H9 (cell line): ENCODE measurements around the gene IL25. TPM values are rescaled to one million over a fixed set of nuclear protein-coding genes. Genes with fewer than 3 reads are reported as not detected.
A peak's percentile ranks its signal among the peaks of the same experiment; 100 is the strongest.
"Not testable (repeated sequence)": the region's sequence is repeated elsewhere in the genome, so short reads cannot be mapped to it uniquely, and the experiment has no call there.

Experiments
- DNase-seq: peaks from one replicate; pipeline ENCODE4 v3.0.0-alpha.2; 2017
- H2AFZ ChIP-seq: one replicate; pipeline ENCODE4 v1.6.1; 2013; ENCODE audit warnings: mild to moderate bottlenecking, low read length, control low read depth, moderate library complexity
- H2AK5ac ChIP-seq: 2 replicates; pipeline ENCODE4 v1.6.1; 2013; ENCODE audit warnings: low read length, control low read depth, mixed read lengths; ENCODE audit not compliant: insufficient read length
- H2BK120ac ChIP-seq: one replicate; pipeline ENCODE4 v1.6.1; 2013; ENCODE audit warnings: low read depth, mild to moderate bottlenecking, low read length, control low read depth, inconsistent platforms; ENCODE audit not compliant: poor library complexity, severe bottlenecking
- H2BK12ac ChIP-seq: 2 replicates; pipeline ENCODE4 v1.6.1; 2013; ENCODE audit warnings: low read length, control low read depth, mixed read lengths, low read depth; ENCODE audit not compliant: insufficient read length
- H2BK15ac ChIP-seq: 2 replicates; pipeline ENCODE4 v1.6.1; 2013; ENCODE audit warnings: low read depth, low read length, control low read depth
- H2BK20ac ChIP-seq: one replicate; pipeline ENCODE4 v1.6.1; 2013; ENCODE audit warnings: low read depth, mild to moderate bottlenecking, low read length, control low read depth, inconsistent platforms; ENCODE audit not compliant: poor library complexity, severe bottlenecking
- H2BK5ac ChIP-seq: 2 replicates; pipeline ENCODE4 v1.6.1; 2013; ENCODE audit warnings: low read length, control low read depth, mixed read lengths; ENCODE audit not compliant: insufficient read length
- H3K14ac ChIP-seq: 2 replicates; pipeline ENCODE4 v1.6.1; 2013; ENCODE audit warnings: low read length, control low read depth; ENCODE audit not compliant: insufficient read depth
- H3K18ac ChIP-seq: 2 replicates; pipeline ENCODE4 v1.6.1; 2013; ENCODE audit warnings: low read depth, mild to moderate bottlenecking, mixed read lengths, low read length, control low read depth; ENCODE audit not compliant: insufficient read length
- H3K23ac ChIP-seq: 2 replicates; pipeline ENCODE4 v1.6.1; 2013; ENCODE audit warnings: low read length, control low read depth, mixed read lengths, low read depth; ENCODE audit not compliant: insufficient read length
- H3K23me2 ChIP-seq: 2 replicates; pipeline ENCODE4 v1.6.1; 2013; ENCODE audit warnings: low read depth, mild to moderate bottlenecking, mixed read lengths, low read length, control low read depth; ENCODE audit not compliant: insufficient read length, poor library complexity, severe bottlenecking
- H3K27ac ChIP-seq: 2 replicates; pipeline ENCODE4 v1.5.1; 2013; ENCODE audit warnings: low read length, control low read depth, mixed read lengths, low read depth; ENCODE audit not compliant: insufficient read length
- H3K27me3 ChIP-seq: 2 replicates; pipeline ENCODE4 v1.6.1; 2013; ENCODE audit warnings: low read length, control low read depth, inconsistent platforms; ENCODE audit not compliant: insufficient read depth
- H3K4ac ChIP-seq: 2 replicates; pipeline ENCODE4 v1.6.1; 2013; ENCODE audit warnings: low read depth, mild to moderate bottlenecking, control low read depth, inconsistent platforms, low read length, moderate library complexity
- H3K4me1 ChIP-seq: 2 replicates; pipeline ENCODE4 v1.6.1; 2013; ENCODE audit warnings: low read length, control low read depth, inconsistent platforms; ENCODE audit not compliant: insufficient read depth
- H3K4me2 ChIP-seq: 2 replicates; pipeline ENCODE4 v1.6.1; 2013; ENCODE audit warnings: low read length, control low read depth, mixed read lengths; ENCODE audit not compliant: insufficient read length, insufficient read depth
- H3K56ac ChIP-seq: 2 replicates; pipeline ENCODE4 v1.6.1; 2013; ENCODE audit warnings: low read depth, mild to moderate bottlenecking, mixed read lengths, low read length, control low read depth; ENCODE audit not compliant: insufficient read length
- H3K79me1 ChIP-seq: 2 replicates; pipeline ENCODE4 v1.6.1; 2013; ENCODE audit warnings: low read depth, mild to moderate bottlenecking, moderate library complexity, low read length, control low read depth, inconsistent platforms; ENCODE audit not compliant: insufficient read depth, poor library complexity, severe bottlenecking
- H3K79me2 ChIP-seq: 2 replicates; pipeline ENCODE4 v1.6.1; 2013; ENCODE audit warnings: low read length, control low read depth, inconsistent platforms; ENCODE audit not compliant: insufficient read depth
- H3K9ac ChIP-seq: 2 replicates; pipeline ENCODE4 v1.6.1; 2013; ENCODE audit warnings: low read length, control low read depth, mixed read lengths; ENCODE audit not compliant: insufficient read length; ENCODE audit errors: extremely low read depth
- H3K9me3 ChIP-seq: one replicate; pipeline ENCODE4 v1.6.1; 2013; ENCODE audit warnings: low read depth, low read length, inconsistent platforms; ENCODE audit not compliant: control insufficient read depth
- H3T11ph ChIP-seq: one replicate; pipeline ENCODE4 v1.6.1; 2013; ENCODE audit warnings: mild to moderate bottlenecking, low read length, control low read depth, inconsistent platforms
- H4K20me1 ChIP-seq: one replicate; pipeline ENCODE4 v1.6.1; 2013; ENCODE audit not compliant: control insufficient read depth, insufficient read length, insufficient read depth
- H4K5ac ChIP-seq: 2 replicates; pipeline ENCODE4 v1.6.1; 2013; ENCODE audit warnings: low read depth, mild to moderate bottlenecking, mixed read lengths, low read length, control low read depth; ENCODE audit not compliant: insufficient read length
- H4K8ac ChIP-seq: replicated peaks from 2 replicates; pipeline ENCODE4 v1.6.1; 2013; ENCODE audit warnings: low read length, control low read depth, mixed read lengths, low read depth; ENCODE audit not compliant: insufficient read length
- H4K91ac ChIP-seq: 2 replicates; pipeline ENCODE4 v1.6.1; 2013; ENCODE audit warnings: low read depth, mild to moderate bottlenecking, moderate library complexity, mixed read lengths, low read length, control low read depth; ENCODE audit not compliant: insufficient read length
- H3K27ac Mint-ChIP-seq, 3 experiments: 2 replicates in 2 of 3; 3 replicates in 1 of 3; pipeline ENCODE4 v1.8.0; 2020 to 2021; ENCODE audit warnings: mixed read lengths in 3 of 3, mild to moderate bottlenecking in 1 of 3, moderate library complexity in 1 of 3
- H3K27me3 Mint-ChIP-seq: 2 replicates; pipeline ENCODE4 v1.8.0; 2021; ENCODE audit warnings: low read depth, mild to moderate bottlenecking, moderate library complexity, mixed read lengths
- H3K36me3 Mint-ChIP-seq, 3 experiments: 2 replicates in 2 of 3; 3 replicates in 1 of 3; pipeline ENCODE4 v1.8.0; 2020 to 2021; ENCODE audit warnings: low read depth in 3 of 3, mixed read lengths in 3 of 3; ENCODE audit not compliant: insufficient read depth in 1 of 3
- H3K4me1 Mint-ChIP-seq, 2 experiments: 2 replicates each; pipeline ENCODE4 v1.8.0; 2020; ENCODE audit warnings: mixed read lengths in 2 of 2
- H3K4me3 Mint-ChIP-seq, 2 experiments: 2 replicates in 1 of 2; 3 replicates in 1 of 2; pipeline ENCODE4 v1.8.0; 2020 to 2021; ENCODE audit warnings: mild to moderate bottlenecking in 2 of 2, mixed read lengths in 2 of 2, moderate library complexity in 1 of 2
- H3K9me3 Mint-ChIP-seq, 2 experiments: 2 replicates in 1 of 2; 3 replicates in 1 of 2; pipeline ENCODE4 v1.8.0; 2020; ENCODE audit warnings: mild to moderate bottlenecking in 2 of 2, mixed read lengths in 2 of 2, moderate library complexity in 1 of 2
- WGBS: extraction: QIAGEN DNeasy Blood & Tissue Kit; methylation state at CpG from one replicate; pipeline ENCODE4 v1.1.7; 2013; ENCODE audit warnings: missing lambda C conversion rate, low lambda C conversion rate, mixed read lengths; ENCODE audit not compliant: insufficient read length; ENCODE audit errors: extremely low coverage; 5-methylcytosine and 5-hydroxymethylcytosine counted together
- total RNA-seq: library from RNA; stranded (reverse); gene quantifications from 2 replicates; pipeline ENCODE4 v1.2.1, GENCODE V29; 2021
- TF ChIP-seq, protein P1 (sequence below): fragments of 200-600 bp; sonication (generic); conservative IDR thresholded peaks from 3 replicates; pipeline ENCODE4 v1.8.0; 2021; ENCODE audit warnings: antibody characterized with exemption, mild to moderate bottlenecking

The IL25 gene
- total RNA-seq, 1 experiment from 2014 or later = not detected

DNA sequence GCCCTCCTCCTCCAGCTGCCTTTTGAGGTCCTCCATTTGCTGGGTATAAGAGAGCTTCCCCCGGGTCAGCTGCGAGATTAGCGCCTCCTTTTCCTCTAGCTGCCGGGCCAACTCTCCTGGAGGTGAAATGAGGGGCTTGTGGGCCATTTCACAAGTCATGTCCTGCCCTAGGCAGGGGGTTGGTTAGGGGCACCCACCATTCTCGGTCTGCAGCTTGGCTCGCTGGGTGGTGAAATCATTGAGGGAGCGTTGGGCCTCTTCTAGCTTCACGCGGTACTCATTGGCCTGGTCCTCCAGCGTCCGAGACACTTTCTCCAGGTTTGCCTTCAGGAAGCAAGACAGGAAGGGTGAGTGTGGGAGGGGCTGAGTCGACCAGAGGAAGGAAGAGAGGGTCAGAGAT lies 16.8 kb downstream of the IL25 start:
- Histone ChIP-seq H4K20me1 (no peaks in the 10 kb centered on the region), H3K79me1 (no peaks in the 10 kb centered on the region), H3K14ac (no peak overlapping the region; the same call in 1 of the 2 replicates), H3K4me1 (peaks cover 3% of the 10 kb centered on the region; the same call in 1 of the 2 replicates), H3K79me2 (no peaks in the 10 kb centered on the region), H3K27me3 (no peaks in the 10 kb centered on the region), H4K8ac (no peak overlapping the region), H2BK5ac (no peak overlapping the region), H3K18ac (no peak overlapping the region), H3K23ac (no peak overlapping the region), H2AK5ac (no peak overlapping the region), H2BK15ac (no peak overlapping the region), H3K27ac (no peak overlapping the region), H3K9me3 (no peaks in the 10 kb centered on the region), H3T11ph (no peak overlapping the region), H3K4me2 (no peak overlapping the region), H3K9ac (no peak overlapping the region), H4K91ac (no peak overlapping the region), H2BK120ac (no peak overlapping the region), H2AFZ (no peak overlapping the region), H2BK12ac (no peak overlapping the region), H3K56ac (no peak overlapping the region), H2BK20ac (no peak overlapping the region), H3K23me2 (no peaks in the 10 kb centered on the region), H4K5ac (no peak overlapping the region), H3K4ac (no peak overlapping the region)
- Mint-ChIP-seq H3K4me1 (peaks cover 16 to 17% of the 10 kb centered on the region in 2 experiments), H3K27ac (peak overlapping the region in 1 of 3 experiments; percentile 73; a peak in 2 of 7 replicates), H3K36me3 (no peaks in the 10 kb centered on the region; a peak in 1 of 7 replicates), H3K4me3 (no peak overlapping the region; a peak in 1 of 5 replicates), H3K27me3 (peaks cover 51% of the 10 kb centered on the region), H3K9me3 (0 out of 5 replicates have a peak, but pooled peaks cover 0 to 3% of the 10 kb centered on the region in 2 experiments)
- DNase-seq = no peak
- TF ChIP-seq, protein P1, sequence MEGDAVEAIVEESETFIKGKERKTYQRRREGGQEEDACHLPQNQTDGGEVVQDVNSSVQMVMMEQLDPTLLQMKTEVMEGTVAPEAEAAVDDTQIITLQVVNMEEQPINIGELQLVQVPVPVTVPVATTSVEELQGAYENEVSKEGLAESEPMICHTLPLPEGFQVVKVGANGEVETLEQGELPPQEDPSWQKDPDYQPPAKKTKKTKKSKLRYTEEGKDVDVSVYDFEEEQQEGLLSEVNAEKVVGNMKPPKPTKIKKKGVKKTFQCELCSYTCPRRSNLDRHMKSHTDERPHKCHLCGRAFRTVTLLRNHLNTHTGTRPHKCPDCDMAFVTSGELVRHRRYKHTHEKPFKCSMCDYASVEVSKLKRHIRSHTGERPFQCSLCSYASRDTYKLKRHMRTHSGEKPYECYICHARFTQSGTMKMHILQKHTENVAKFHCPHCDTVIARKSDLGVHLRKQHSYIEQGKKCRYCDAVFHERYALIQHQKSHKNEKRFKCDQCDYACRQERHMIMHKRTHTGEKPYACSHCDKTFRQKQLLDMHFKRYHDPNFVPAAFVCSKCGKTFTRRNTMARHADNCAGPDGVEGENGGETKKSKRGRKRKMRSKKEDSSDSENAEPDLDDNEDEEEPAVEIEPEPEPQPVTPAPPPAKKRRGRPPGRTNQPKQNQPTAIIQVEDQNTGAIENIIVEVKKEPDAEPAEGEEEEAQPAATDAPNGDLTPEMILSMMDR = no peak
- no CpG with 5 or more reads among the region's 12 CpGs for WGBS

DNA sequence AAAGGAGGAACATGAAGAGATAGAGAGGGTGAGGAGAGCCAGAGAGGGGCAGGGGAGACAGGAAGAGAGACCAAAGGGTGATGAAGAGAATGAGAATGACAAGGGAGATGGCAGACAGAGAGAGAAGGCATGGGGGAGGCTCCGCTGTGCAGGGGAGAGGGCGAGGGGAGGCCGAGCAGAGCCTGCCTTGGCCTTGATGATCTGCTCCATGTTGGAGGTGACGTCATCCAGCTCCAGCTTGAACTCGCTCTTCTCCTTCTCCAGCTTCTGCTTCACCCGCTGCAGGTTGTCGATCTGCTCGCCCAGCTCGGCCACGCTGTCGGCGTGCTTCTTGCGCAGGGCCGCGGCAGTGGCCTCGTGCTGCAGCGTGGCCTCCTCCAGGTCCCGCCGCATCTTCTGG lies 17.3 kb downstream of the IL25 start:
- H4K91ac ChIP-seq, H3K9ac ChIP-seq, H2AK5ac ChIP-seq, H3K23ac ChIP-seq, H3K9me3 ChIP-seq, H2BK12ac ChIP-seq, H3K9me3 Mint-ChIP-seq, H3K4me1 ChIP-seq, H3K14ac ChIP-seq, H2BK5ac ChIP-seq, H4K20me1 ChIP-seq, DNase-seq, H3K27ac Mint-ChIP-seq, H3K4ac ChIP-seq, H3K36me3 Mint-ChIP-seq, H4K5ac ChIP-seq, H3K56ac ChIP-seq, H3T11ph ChIP-seq, H3K79me1 ChIP-seq, H3K27ac ChIP-seq, H4K8ac ChIP-seq, H3K23me2 ChIP-seq, H3K18ac ChIP-seq, H2BK120ac ChIP-seq, H3K79me2 ChIP-seq, H3K4me3 Mint-ChIP-seq, H3K27me3 ChIP-seq, H2BK20ac ChIP-seq, H2AFZ ChIP-seq, H3K4me2 ChIP-seq, H2BK15ac ChIP-seq: not testable (repeated sequence)
- peaks cover 48% of the 10 kb centered on the region for H3K27me3 Mint-ChIP-seq
- WGBS = no CpG with 5 or more reads among the region's 19 CpGs
- peaks cover 16 to 17% of the 10 kb centered on the region in 2 experiments for H3K4me1 Mint-ChIP-seq
